Limb (tissue), 2 donors: ENCODE measurements around the gene LRRC34.

Experiments
- DNase-seq, 2 donors: peaks; one replicate each; pipeline ENCODE4 v3.0.0-alpha.2; 2016; ENCODE audit errors: extremely low spot score in 2 of 2

The LRRC34 gene

DNA sequence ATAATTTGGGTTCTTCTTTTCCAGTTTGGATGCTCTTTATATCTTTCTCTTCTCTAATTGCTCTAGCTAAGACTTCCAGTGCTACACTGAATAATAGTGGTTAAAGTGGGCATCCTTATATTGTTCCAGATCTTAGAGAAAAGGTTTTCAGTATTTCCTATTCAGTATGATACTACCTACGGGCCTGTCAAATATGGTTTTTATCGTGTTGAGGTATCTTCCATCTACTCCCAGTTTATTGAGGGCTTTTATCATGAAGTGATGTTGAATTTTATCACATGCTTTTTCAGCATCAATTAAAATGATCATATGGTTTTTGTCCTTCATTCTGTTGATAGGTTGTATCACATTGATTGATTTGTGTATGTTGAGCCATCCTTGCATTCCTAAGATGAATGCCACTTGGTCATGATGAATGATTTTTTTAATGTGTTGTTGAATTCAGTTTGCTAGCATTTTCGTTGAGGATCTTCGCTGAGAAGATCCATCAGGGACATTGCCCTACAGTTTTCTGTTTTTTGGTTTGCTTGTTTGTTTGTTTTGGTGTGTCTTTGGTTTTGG, 3.0 kb upstream of the LRRC34 start:
- DNase-seq: no peak

DNA sequence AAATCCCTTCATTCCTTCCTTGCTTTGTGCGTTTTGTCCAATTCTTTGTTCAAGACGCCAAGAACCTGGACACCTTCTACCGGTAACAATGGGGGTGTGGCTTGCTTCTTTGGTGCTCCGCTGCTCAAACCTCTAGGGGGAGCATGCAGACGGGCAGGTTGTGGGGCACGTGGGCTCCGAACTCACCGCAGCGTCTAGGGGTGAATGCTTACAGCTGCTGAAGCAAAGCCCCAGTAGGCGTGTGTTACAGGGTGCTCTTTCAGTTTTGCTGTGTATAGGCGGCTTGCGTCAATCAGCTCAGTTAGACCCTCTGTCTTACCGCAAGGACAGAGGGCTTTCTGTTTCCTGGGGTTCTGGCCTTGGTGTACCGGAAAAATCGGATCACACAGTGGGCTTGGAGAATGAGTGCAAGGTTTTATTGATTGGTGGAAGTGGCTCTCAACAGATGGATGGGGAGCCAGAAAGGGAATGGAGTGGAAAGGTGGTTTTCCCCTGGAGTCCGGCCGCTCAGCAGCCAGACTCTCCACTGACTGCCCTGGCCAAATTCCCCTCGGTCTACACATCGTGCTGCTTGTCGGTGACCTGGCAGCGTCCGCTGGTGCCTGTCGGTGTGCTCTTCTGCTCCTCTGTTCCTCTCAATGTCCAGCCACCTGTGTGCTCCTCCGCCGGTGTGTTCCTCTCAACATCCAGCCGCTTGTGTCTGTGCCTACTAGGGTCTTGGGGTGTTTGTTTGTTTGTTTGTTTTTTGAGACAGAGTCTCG, 1.2 kb upstream of the LRRC34 start:
- no peak for DNase-seq

DNA sequence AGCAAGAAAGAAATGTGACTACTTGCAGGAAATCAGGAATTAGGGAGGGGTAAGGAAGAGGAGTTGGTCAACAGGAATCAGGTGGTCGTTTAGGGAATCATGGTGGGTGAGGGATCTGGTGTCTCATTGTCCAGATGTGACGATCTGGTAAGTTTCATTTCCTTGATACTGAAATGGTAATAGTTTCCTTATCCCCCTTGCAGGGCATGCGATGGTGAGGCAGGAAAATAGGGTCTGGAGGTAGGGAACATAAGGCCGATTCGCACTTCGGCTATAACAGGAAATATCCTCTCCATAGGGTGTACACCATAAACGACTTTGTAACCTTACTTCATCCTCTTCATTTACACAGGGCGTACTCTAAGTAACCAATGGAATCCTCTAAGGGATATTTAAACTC, 574 bp upstream of the LRRC34 start:
- DNase-seq: no peak

DNA sequence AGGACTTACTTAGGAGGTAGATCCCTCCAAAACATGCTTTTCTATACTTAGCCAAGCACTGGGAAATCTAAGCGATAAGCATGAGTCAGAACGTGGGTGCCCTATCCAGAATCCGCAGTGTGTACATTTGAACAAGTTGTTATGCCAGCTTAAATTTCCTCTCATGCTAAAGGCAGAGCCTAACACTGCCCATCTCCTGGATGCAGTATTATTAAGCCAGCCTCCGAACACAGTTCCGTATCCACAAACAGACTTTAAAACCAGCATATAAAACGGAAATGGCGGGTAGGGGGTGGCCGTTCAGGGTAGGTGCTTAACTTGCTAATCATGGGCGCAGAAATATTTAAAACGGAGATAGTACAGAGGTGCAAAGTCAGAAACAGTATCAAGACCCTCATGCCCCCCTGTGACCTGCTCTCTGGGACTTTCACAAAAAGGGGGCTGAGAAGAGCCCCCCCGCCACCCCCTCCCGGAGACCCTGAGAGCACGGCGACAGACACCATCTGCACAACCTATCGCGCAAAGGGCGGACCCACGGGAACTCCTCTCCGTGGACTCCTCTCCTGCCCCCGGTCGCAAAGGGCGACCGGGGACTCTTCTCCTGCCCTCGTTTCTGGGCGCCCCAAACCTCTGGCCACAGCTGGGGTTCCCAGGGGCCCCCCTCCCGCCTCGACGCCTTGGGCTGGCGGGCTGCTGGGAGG, 923 bp downstream of the LRRC34 start:
- DNase-seq: peak in 1 of 2 donors; percentile 39

DNA sequence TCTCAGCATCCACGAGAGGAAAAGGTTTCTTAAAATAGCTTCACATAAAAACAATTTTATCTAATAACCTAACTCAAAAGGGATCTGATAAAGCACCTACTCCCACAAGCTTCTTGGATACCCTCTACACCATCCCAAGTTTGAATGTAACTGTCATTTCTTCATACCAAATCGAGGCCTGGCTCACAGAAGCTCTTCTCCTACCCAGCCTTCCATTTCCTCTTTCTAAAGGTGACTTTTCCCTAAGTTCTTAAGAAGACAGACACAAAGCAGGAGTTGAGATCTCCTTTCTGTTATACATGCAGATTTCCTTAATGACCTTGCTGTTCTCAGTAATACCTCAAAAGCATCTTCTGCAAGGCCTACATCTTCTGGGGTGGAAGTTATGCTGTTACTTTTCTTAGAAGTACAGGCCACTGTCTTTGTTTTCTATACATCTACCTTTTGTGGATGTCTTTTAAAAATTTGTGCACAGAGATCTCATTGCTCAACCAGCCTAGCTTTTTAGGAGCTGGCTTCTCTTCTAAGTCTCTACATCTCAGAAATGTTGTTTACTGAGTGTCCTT, 3.4 kb downstream of the LRRC34 start:
- no peak for DNase-seq

DNA sequence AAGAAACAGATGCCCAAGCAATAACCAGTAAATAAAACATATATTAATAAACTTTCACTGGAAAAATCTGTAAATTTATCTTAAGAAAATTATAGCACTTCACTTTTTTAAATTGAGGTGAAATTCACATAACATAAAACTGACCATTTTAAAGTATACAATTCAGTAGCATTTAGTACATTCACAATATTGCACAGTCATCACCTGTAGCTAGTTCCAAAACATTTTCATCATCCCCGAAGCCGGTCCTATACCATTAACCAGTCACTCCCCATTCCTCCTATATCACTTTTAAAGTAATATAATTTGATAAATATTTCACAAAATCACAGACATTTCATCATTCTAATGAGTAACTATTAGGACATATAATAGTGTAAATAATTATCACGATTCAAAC, 8.0 kb downstream of the LRRC34 start:
- no peak for DNase-seq

DNA sequence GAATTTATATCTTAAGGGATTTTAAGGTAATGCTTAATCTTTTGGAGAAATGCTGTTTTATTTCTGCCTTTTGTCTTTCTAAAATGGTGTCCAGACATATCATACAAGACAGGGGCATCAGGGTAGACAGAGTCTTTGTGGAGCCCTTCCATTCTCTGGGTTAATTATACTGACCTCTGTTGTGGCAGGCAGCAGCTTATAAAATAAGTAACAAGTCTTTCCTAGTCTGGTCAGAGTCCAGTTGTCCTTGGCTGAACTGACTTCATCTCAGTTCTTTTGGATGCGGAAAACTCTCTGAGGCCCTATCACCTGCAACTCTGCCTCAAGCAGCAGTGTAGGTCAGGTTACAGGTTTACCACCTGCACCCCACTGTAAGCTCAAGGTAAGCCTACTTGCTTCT, 20.3 kb downstream of the LRRC34 start:
- DNase-seq: no peak

DNA sequence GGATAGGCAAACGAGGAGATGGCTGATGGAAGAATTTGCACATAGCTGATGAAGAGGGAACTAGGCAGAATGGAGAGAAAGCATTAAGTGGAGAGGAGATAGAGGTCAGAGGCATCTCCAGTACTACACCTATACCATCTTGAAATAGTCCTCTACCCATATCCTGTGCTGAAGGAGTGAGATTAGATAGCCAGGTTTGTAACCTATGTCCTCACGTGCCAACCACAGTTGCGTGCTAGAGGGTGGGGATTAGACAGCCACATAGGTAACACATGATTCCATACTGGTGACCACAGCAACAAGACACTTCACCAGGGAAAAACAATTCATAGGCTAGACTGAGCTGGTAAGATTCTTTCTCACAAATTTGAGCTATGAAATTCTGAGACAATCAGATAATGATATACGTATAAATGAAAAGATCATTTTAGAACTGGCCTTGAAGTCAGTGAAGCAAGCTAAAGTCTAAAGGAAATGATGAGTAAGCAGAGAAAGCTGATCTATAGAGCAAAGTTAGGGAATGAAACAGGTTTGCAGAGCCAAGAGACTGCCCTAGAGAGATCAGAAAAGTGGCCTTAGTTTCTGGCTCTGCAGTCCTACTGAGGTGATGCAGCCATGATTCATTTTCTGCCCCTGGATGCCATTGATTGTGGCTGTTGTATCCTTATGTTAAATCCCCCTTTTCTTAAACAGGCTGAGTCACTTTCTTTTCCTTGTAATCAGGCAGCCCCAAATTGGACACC, 21.8 kb downstream of the LRRC34 start:
- no peak for DNase-seq

DNA sequence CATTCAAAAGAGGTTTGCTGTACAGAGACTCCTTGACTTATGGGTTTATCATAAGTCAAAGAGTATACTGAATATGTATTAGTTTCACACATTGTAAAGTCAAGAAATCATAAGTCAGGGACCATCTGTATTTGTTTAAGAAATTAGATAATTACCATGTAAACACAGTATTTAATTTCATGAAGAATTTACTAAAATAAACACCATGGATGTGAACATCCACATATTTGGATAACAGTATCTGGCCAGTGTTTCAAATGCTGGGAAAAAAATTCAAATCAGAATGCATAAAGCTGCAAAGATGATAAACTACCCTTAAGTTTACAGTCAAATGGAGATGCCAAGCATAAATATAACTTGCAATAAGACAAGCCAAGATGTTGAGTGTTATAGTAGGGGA, 22.5 kb downstream of the LRRC34 start:
- DNase-seq: no peak

DNA sequence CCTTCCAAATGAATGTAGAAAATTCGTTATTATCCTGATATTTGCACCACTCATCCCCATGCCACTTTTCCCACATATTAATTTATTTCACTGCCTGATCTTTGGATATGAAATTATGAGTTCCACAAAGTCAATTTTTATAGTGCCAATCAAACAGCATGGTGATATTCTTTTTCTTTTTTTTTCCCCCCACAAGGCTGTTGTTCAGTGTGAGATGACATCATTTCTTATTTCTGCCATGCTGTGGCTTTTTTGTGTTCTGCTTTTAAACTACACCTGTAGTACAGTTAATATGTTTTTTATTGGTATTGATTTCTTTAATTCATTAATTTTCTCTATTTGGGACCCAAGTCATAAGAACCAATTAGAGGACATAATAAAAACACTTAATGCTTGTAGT, 24.9 kb downstream of the LRRC34 start:
- no peak for DNase-seq

DNA sequence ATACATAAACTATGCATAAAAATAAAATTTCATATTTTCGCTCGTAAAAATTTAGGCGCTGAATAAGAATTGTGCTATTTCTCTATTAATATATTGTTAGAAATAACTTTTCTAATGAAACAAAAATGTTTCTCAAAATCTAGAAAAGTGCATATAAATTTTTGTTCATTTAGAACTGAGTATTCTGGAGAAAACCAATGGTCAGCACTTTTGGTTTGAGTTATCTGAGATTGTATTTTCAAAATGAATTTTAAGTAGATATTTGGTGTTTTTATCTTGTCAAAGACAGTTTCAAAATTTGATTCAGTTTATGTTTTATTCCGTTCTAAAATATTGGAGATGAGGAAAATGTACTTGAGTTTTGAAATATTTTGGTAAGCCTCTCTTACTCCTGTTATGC, 25.6 kb downstream of the LRRC34 start:
- no peak for DNase-seq

DNA sequence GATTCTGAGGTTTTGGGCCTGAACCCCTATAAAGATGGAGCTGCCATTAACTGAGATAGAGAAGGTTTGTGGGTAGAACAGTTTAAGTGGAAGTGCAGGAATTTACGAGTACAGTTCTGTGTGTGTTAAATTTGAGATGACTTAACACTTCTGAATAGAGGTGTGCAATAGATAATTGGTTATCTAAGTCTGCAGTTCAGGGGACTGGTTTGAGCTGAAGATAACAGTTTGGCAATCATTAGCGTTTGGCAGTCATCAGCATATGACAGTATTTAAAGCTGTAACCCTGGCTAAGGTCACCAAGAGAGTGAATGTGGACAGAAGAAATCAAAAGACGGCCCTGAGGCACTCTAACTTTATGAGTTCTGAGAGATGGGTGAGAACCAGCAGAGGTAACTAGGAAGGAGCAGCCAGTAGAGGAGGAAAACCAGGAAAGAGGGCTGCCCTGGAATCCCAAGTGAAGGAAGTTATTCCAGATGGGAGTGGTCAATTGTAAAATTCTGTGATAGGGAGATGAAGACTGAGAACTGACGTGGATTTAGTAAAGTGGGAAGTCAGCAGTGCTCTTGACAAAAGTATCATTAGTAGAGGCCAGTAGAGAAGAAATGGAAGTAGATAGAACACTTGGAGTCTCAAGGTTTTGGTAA, 31.4 kb downstream of the LRRC34 start:
- no peak for DNase-seq

DNA sequence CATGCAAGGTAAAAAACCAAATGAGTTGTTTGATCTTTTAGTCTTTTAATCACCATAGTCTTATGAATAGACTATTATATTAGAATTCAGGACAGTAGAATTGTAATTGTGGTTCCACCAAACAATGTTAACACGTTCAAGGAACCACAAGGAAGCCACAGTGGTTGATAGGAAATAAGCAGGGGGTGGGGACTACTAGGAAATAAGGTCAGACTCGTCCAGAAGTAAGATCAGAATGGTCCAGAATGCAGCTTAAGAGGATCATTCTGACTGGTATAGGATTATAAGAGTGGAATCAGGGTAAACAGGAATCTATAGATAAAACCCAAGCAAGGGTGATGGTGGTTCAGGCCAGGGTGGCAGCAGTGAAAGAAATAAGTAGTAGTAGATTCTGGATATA, 32.0 kb downstream of the LRRC34 start:
- no peak for DNase-seq

DNA sequence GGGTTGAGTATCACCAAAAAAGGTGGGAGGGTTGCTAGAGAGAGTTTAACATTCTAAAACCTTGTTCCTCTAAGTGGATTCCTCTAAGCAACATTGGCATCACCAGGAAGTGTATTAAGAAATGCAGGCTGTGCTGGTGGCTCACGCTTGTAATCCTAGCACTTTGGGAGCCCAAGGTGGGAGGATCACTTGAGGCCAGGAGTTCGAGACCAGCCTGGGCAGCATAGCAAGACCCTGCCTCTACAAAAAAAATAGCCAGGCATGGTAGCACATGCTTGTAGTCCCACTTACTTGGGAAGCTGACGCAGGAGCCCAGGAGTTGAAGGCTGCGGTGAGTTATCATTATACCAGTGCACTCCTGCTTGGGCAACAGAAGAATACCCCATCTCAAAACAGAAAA, 34.9 kb downstream of the LRRC34 start:
- DNase-seq: no peak

DNA sequence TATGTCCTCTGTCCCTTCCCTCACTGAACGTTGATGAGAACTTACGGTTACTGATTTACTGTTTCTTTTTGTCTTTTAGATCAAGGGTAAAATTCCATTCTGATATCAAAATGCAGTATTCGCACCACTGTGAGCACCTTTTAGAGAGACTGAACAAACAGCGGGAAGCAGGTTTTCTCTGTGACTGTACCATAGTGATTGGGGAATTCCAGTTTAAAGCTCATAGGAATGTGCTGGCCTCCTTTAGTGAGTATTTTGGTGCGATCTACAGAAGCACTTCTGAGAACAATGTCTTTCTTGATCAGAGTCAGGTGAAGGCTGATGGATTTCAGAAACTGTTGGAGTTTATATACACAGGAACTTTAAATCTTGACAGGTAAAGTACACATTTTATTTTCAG, 38.5 kb downstream of the LRRC34 start:
- no peak for DNase-seq

DNA sequence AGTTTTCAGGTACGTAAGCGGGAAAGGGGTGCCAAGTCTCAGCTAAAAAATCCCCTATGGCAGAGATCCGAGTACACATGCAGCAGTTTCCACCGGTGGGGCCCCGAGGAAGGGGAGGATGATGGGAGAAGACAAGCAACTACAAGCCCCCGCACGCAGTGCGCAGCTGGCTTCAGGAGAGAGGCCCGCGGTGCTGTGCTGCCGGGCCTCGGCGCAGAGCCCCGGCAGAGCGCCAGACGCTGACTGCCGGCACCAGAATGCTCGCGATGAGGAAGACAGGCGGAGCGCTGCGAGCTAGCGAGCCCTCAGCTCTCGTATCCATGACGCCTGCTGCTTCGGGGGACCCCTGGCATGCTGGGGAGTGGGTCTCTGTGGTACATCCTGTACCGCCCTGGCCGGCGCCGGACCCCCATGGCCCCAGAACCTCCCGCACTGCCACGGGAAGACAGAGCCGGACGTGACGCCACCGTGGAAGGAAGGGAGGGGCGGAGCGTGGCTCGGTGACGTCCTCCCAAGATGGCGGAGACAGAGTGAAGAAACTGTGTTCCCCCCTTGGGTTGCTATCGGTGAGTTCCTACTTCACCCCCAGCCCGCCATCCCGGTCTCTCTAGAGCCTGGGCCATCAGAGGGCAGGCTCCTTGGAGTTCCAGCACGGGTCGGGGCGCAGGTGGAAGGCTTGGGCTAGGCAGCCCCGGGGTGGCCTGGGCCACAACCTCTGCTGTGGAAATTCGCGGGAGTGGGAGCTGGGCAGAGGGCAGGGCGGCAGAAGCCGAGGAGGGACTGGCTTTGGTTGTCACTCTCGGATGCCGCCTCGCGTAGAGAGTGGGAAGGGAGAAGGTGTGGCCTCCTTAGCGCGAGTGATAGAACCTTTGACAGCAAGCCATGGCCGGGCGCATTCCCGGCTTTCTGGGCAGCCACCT, 39.5 kb downstream of the LRRC34 start, which contains the start of gene MYNN:
Gene MYNN (plus strand): TSS at position 500 of the 920 bp plus-strand sequence. CDS start 900 bp downstream, outside the sequence.
- DNase-seq: peak; percentile 95 to 96

DNA sequence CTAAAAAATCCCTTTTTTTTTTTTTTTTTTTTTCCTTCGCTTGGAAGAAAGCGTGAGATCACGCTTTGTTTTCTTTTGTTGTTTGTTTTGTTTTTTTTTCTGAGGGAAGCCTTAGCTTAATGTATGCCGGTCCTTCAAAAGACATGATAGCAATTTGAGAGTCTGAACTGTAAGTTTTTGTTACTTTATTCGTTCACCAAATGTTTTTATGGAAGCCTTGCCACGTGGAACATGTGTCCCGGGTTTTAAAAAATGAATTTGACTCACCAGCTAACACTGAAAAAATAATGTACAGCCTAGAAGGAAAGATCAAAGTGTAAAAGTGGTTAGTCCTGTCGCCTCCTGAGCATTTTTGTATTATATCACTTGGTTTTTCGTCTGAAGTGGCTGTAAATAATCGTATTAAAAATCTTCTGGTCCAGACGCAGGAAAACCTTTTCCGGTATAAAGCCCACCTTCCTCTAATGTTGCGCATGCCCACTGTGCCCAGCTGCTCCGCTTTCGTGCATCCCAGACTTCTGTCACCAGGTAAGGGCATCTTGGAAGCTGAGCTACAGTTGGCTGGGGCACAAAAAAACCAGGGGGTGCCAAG, 40.3 kb downstream of the LRRC34 start:
- DNase-seq: peak; percentile 86

DNA sequence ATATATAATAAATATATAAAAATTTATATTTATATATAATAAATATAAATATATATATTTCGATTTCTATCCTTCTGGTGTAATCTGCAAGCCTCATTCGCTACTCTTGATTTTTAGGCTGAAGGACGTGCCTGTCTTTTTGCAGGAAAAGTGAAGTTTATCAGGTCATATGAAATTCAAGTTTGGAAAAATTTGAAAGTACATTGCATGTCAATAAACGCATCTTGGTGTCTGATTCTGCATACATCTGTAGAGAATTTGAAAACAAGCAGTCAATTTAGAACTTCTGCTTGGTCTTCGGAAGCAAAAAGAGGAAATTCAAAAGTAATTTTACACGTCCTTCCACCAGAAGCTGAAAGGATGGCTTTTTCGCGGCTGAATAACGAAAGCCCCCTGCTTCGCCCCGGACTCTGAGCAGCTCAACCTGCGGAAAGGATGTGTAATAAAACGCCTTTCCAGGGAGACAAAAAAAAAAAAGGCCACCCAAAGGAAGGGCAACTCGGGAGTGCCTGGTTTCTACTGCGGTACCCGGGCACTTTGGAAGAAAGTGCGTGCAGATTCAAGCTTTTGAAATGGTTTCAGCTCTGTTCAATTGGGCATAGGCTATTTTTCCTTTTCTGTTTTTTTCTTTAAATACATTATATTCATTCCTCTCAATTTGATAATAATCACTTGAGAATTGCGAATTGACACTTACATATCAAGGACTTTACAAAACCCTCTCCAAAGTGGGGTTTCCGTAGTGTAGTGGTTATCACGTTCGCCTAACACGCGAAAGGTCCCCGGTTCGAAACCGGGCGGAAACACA, 41.0 kb downstream of the LRRC34 start:
- DNase-seq: peak; percentile 78 to 89
